EL (cell line): ENCODE data around the gene RNF44.
"Not testable (repeated sequence)": the region's sequence is repeated elsewhere in the genome, so short reads cannot be mapped to it uniquely, and the experiment has no call there.

ENCODE experiments used
- DNase-seq: peaks from one replicate; pipeline ENCODE4 v3.0.0-alpha.2; 2016

Gene RNF44

GRCh38 chr5:176515396-176515795 is 21.8 kb downstream of the RNF44 start:
- DNase-seq: no peak

GRCh38 chr5:176514244-176514950 is 22.8 kb downstream of the RNF44 start:
- DNase-seq: no peak

- no peak for DNase-seq
Measured at GRCh38 chr5:176513788-176514187, 23.4 kb downstream of the RNF44 start.

GRCh38 chr5:176508603-176509002 is 28.6 kb downstream of the RNF44 start:
- no peak for DNase-seq

- DNase-seq: no peak
Measured at GRCh38 chr5:176507911-176508310, 29.3 kb downstream of the RNF44 start.

GRCh38 chr5:176503496-176503895 is 33.7 kb downstream of the RNF44 start:
- no peak for DNase-seq

GRCh38 chr5:176501333-176501732 is 35.9 kb downstream of the RNF44 start:
- DNase-seq: peak; percentile 63

- no peak for DNase-seq
Measured at GRCh38 chr5:176500511-176500910, 36.7 kb downstream of the RNF44 start.

- no peak for DNase-seq
Measured at GRCh38 chr5:176499273-176499672, 37.9 kb downstream of the RNF44 start.

GRCh38 chr5:176497852-176498251 is 39.4 kb downstream of the RNF44 start:
- peak; percentile 49 for DNase-seq

GRCh38 chr5:176492431-176492830 is 44.8 kb downstream of the RNF44 start:
- peak; percentile 64 for DNase-seq

GRCh38 chr5:176491901-176492300 is 45.3 kb downstream of the RNF44 start:
- no peak for DNase-seq

- peak; percentile 46 for DNase-seq
Measured at GRCh38 chr5:176491101-176491502, 46.1 kb downstream of the RNF44 start.

GRCh38 chr5:176490301-176490700 is 46.9 kb downstream of the RNF44 start:
- DNase-seq: no peak

GRCh38 chr5:176489077-176489476 is 48.1 kb downstream of the RNF44 start:
- no peak for DNase-seq

GRCh38 chr5:176487160-176487559 is 50.0 kb downstream of the RNF44 start:
- not testable (repeated sequence) for DNase-seq

- DNase-seq: no peak
Measured at GRCh38 chr5:176486189-176486757, 50.9 kb downstream of the RNF44 start.

- no peak for DNase-seq
Measured at GRCh38 chr5:176485176-176485575, 52.0 kb downstream of the RNF44 start.

- no peak for DNase-seq
Measured at GRCh38 chr5:176481711-176482110, 55.5 kb downstream of the RNF44 start.
